Keratinocyte (primary cell): ENCODE data around the gene STK11IP. TPM values are rescaled to one million over a fixed set of nuclear protein-coding genes. Genes with fewer than 3 reads are reported as not detected.

Experiments
- DNase-seq: peaks from one replicate; pipeline ENCODE4 v3.0.0-alpha.2; 2011; ENCODE audit warnings: low read depth, missing footprints, low spot score
- FAIRE-seq: peaks from 2 replicates; lab custom pipeline; 2011; peaks lifted over from hg19 to GRCh38; lab: Jason Lieb, UNC
- H2AFZ ChIP-seq: 2 replicates; pipeline ENCODE4 v1.6.0; 2012; ENCODE audit warnings: low read length, control low read depth, inconsistent platforms; ENCODE audit not compliant: control insufficient read depth
- H3K27ac ChIP-seq: 2 replicates; pipeline ENCODE4 v1.5.1; 2011; ENCODE audit warnings: low read length; ENCODE audit not compliant: control insufficient read depth, insufficient read depth
- H3K27me3 ChIP-seq: 3 replicates; pipeline ENCODE4 v1.6.0; 2011; ENCODE audit warnings: low read length; ENCODE audit not compliant: control insufficient read depth, insufficient read depth; ENCODE audit errors: extremely low read depth
- H3K36me3 ChIP-seq, 2 experiments: 2 replicates in 1 of 2; 3 replicates in 1 of 2; pipeline ENCODE4 v1.5.1; 2011; ENCODE audit warnings: low read length in 2 of 2, mild to moderate bottlenecking in 1 of 2; ENCODE audit not compliant: control insufficient read depth in 2 of 2, insufficient read depth in 2 of 2; ENCODE audit errors: extremely low read depth in 1 of 2
- H3K4me1 ChIP-seq: 3 replicates; pipeline ENCODE4 v1.5.1; 2011; ENCODE audit warnings: low read length; ENCODE audit not compliant: control insufficient read depth, insufficient read depth; ENCODE audit errors: extremely low read depth
- H3K4me2 ChIP-seq: 3 replicates; pipeline ENCODE4 v1.6.0; 2011; ENCODE audit warnings: low read depth, low read length; ENCODE audit not compliant: control insufficient read depth, insufficient read depth; ENCODE audit errors: extremely low read depth
- H3K4me3 ChIP-seq, 3 experiments: fragments of 200-600 bp in 1 of 3; sonication (generic) in 1 of 3; 2 replicates in 2 of 3; 3 replicates in 1 of 3; pipeline ENCODE4 v1.5.1; 2011 to 2016; ENCODE audit warnings: low read length in 3 of 3, mild to moderate bottlenecking in 3 of 3, control low read depth in 2 of 3, inconsistent platforms in 1 of 3, low read depth in 1 of 3, mixed read lengths in 1 of 3, mixed run types in 1 of 3, moderate library complexity in 1 of 3; ENCODE audit not compliant: control insufficient read depth in 2 of 3, insufficient read depth in 2 of 3; ENCODE audit errors: extremely low read depth in 1 of 3
- H3K79me2 ChIP-seq: 2 replicates; pipeline ENCODE4 v1.6.0; 2012; ENCODE audit warnings: low read length; ENCODE audit not compliant: control insufficient read depth, insufficient read depth
- H3K9ac ChIP-seq: 3 replicates; pipeline ENCODE4 v1.6.0; 2011; ENCODE audit warnings: low read length; ENCODE audit not compliant: control insufficient read depth, insufficient read depth; ENCODE audit errors: extremely low read depth
- H3K9me1 ChIP-seq: 3 replicates; pipeline ENCODE4 v1.6.0; 2011; ENCODE audit warnings: low read length; ENCODE audit not compliant: control insufficient read depth, insufficient read depth; ENCODE audit errors: extremely low read depth
- H3K9me3 ChIP-seq: 2 replicates; pipeline ENCODE4 v1.5.1; 2012; ENCODE audit warnings: low read depth, low read length; ENCODE audit not compliant: control insufficient read depth
- H4K20me1 ChIP-seq: 3 replicates; pipeline ENCODE4 v1.6.0; 2011; ENCODE audit warnings: low read length; ENCODE audit not compliant: control insufficient read depth, insufficient read depth; ENCODE audit errors: extremely low read depth
- CTCF ChIP-seq, 3 experiments: IDR thresholded peaks in 1 of 3; conservative IDR thresholded peaks in 1 of 3; optimal IDR thresholded peaks in 1 of 3; 2 replicates in 2 of 3; 3 replicates in 1 of 3; pipeline versions ENCODE3 to v1.5.1; 2011; ENCODE audit warnings: low read length in 3 of 3, mild to moderate bottlenecking in 3 of 3, moderate library complexity in 2 of 3, control low read depth in 1 of 3, inconsistent platforms in 1 of 3; ENCODE audit not compliant: insufficient read depth in 2 of 3; ENCODE audit errors: extremely low read depth in 1 of 3
- EZH2 ChIP-seq: IDR thresholded peaks from one replicate; pipeline ENCODE4 v1.6.1; 2012; ENCODE audit warnings: inconsistent platforms, mild to moderate bottlenecking, low read length, moderate library complexity
- dilution Hi-C: fragments of 300-500 bp; cut with MboI; formaldehyde crosslinking; loops from one replicate; pipeline ENCODE4 v1.7.0; 2020; ENCODE audit warnings: low sequenced_read_pairs; ENCODE audit not compliant: extremely low pct_ligation_motif_present
- polyA plus RNA-seq, 5 experiments: library from polyadenylated mRNA; depleted of rRNA in 3 of 5; stranded (reverse) in 3 of 5; stranded (forward) in 1 of 5; unstranded in 1 of 5; fragments of >200 nt; gene quantifications; 1 replicate in 1 of 5; 2 replicates in 3 of 5; 3 replicates in 1 of 5; pipeline versions ENCODE4 v1.2.1 to v1.2.3, GENCODE V29; 2011 to 2012; ENCODE audit warnings: missing spikeins in 2 of 5, low read depth in 1 of 5, low replicate concordance in 1 of 5

Gene STK11IP
- polyA plus RNA-seq, 1 donor (not counting 4 experiments of a cell fraction or from before 2014, with no cell fraction given): 10.0 TPM

GRCh38 chr2:219628986-219629901 lies 31.6 kb downstream of the STK11IP start:
- DNase-seq: no peak
- Histone ChIP-seq H3K4me1 (peaks cover 8% of the 10 kb centered on the region), H3K9me1 (no peaks in the 10 kb centered on the region), H2AFZ (no peak overlapping the region), H3K27me3 (no peaks in the 10 kb centered on the region), H3K27ac (no peak overlapping the region), H3K79me2 (peaks cover 2% of the 10 kb centered on the region), H3K9me3 (no peaks in the 10 kb centered on the region), H3K9ac (no peak overlapping the region), H3K36me3 (peaks cover 10 to 20% of the 10 kb centered on the region in 2 experiments), H4K20me1 (no peaks in the 10 kb centered on the region), H3K4me2 (no peak overlapping the region), H3K4me3 (no peak overlapping the region)
- FAIRE-seq: no peak
- no peak for TF ChIP-seq EZH2
- TF ChIP-seq CTCF (optimal IDR thresholded peaks at IDR 0.05 in 1 of 3, IDR thresholded peaks at IDR 0.05 in 1 of 3, conservative IDR thresholded peaks at IDR 0.05 in 1 of 3; ENCODE audit: extremely low read depth in 1 of 3, insufficient read depth in 2 of 3, low read length in 3 of 3): no peak
- dilution Hi-C loops: no loop called here

GRCh38 chr2:219629976-219630695 lies 32.5 kb downstream of the STK11IP start:
- TF ChIP-seq EZH2 (no peak), CTCF (optimal IDR thresholded peaks at IDR 0.05 in 1 of 3, IDR thresholded peaks at IDR 0.05 in 1 of 3, conservative IDR thresholded peaks at IDR 0.05 in 1 of 3; ENCODE audit: extremely low read depth in 1 of 3, insufficient read depth in 2 of 3, low read length in 3 of 3) (no peak)
- Histone ChIP-seq H3K9me1 (no peaks in the 10 kb centered on the region), H3K27me3 (no peaks in the 10 kb centered on the region), H3K4me2 (no peak overlapping the region), H3K27ac (no peak overlapping the region), H3K36me3 (peaks cover 10 to 20% of the 10 kb centered on the region in 2 experiments), H3K9me3 (no peaks in the 10 kb centered on the region), H3K4me1 (peaks cover 8% of the 10 kb centered on the region), H4K20me1 (no peaks in the 10 kb centered on the region), H2AFZ (no peak overlapping the region), H3K4me3 (no peak overlapping the region), H3K9ac (no peak overlapping the region), H3K79me2 (peaks cover 2% of the 10 kb centered on the region)
- DNase-seq (no peak), FAIRE-seq (no peak)
- dilution Hi-C loops: no loop called here
